Stimulated activated CD8-positive, alpha-beta memory T cell treated with anti-CD3 and anti-CD28 coated beads, Interleukin-7, amount 100 ng/mL, for 1 hour (primary cell): ENCODE measurements around the gene CHIA.

Experiments used
- DNase-seq, 2 donors: peaks; one replicate each; pipeline ENCODE4 v3.0.0-alpha.2; 2020; ENCODE audit warnings: low read depth in 2 of 2

Gene CHIA

DNA sequence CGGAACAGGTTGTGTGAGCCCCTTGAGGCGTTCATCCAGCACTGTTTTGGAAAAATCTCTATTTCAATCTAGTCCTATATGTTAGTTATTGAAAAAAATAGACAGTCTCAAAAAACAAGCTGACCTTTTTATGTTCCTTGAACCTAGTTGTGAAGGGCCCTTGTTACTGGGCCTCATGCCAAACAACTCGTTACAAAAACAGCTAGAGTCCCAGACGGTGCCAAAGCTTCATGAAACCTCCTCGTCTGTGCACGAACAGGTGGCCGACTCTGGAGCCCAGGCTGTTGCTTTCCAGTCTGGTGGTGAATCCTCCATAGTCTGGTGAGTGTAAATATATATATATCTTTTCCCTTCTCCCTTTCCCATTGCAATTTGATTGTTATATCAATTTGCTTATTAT is at the start of gene CHIA:
Gene CHIA, plus strand, starts transcription at position 222 of the 400 bp plus-strand sequence. CDS start 19,617 bp downstream, outside the sequence.
- DNase-seq = no peak

- no peak for DNase-seq
These were observed 48.9 kb upstream of the CHIA start for GRCh38 chr1:111241797-111242196.

GRCh38 chr1:111242805-111243523 is 47.7 kb upstream of the CHIA start:
- DNase-seq = no peak

DNA sequence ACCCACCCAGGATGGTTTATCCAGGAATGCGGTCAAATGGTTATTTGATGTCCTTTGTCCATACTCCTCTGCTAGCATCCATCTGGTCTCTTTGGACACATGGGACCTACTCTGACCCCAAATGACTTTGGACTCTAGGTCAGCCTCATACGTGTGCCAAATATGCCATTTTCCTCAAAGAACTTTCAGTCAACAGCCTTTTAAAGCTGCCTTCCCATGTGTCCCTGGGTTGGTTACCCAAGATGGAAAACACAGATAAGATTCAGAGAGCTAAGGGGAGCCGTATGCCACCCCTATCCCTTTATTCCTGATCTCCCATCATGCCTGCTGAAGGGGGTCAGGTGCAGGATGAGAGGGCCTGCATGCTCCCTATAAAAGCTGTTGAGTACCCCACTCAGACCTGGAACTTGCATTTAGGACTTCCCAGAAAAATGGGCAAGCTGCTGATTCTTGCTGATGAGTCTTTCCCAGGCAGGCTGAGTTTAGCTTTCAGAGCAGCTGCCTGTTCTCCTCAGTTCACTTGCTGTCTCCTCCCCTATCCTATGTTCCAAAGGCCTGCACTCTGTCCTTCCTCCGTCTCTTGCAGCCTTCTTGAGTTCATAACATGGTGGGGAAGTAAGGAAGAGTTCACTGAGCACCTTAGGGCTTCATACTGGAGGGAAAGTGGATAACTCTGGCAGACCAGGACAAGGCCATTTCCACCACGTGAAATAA is 43.4 kb upstream of the CHIA start:
- DNase-seq = no peak

DNA sequence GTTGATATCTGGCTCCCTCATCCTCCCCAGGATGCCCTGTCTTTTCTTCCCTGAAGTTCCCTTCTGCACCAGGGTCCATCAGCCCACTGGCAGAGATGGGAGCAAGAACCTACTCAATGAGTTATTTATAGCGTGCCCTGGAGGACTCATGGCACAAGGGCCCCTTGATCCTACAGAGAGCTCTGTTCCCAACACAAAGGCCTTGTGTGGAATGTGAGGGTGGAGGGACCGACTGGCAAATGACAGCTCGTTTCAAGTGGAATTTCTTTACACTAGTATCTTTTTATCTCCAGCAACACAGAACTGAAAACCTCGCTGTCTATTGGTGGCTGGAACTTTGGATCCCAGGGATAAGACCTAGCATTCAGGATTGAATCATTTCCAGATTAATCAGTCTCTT is 40.7 kb upstream of the CHIA start:
- DNase-seq = no peak

- no peak for DNase-seq
These were observed 39.1 kb upstream of the CHIA start for GRCh38 chr1:111251570-111251969.

- DNase-seq = no peak
These were observed 37.9 kb upstream of the CHIA start for GRCh38 chr1:111252786-111253185.

- DNase-seq = no peak
These were observed 36.8 kb upstream of the CHIA start for GRCh38 chr1:111253876-111254275.

DNA sequence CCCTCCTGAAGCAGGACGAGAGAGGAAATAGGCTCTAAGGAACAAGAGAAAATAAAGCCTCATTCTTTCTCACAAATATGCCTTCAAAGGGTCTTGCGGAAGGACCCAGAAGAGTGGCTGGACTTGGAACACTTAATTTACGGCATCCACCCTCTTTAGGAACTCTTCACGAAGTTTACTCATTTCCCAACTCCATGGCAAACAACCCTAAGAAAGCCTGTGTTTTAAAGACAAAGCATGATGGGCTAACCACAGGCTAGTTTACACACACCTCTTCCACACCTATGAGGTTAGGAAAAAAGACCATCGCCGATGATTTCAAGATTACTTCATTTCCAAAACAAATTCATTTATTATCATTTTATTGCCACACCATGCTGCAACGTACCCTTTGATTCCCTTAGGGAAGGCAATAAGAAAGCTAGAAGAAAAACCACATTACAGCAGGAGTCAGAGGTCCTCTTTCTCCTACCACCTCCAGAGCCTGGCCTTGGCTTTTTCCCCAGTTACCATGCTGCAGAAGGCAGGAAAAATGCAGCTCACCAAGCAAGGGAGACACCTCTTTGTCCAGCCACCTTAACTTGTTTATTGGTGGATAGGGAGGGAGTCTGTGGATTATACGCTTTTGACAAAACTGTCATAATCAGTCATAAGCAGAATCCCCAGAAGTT is 33.5 kb upstream of the CHIA start:
- DNase-seq = no peak

DNA sequence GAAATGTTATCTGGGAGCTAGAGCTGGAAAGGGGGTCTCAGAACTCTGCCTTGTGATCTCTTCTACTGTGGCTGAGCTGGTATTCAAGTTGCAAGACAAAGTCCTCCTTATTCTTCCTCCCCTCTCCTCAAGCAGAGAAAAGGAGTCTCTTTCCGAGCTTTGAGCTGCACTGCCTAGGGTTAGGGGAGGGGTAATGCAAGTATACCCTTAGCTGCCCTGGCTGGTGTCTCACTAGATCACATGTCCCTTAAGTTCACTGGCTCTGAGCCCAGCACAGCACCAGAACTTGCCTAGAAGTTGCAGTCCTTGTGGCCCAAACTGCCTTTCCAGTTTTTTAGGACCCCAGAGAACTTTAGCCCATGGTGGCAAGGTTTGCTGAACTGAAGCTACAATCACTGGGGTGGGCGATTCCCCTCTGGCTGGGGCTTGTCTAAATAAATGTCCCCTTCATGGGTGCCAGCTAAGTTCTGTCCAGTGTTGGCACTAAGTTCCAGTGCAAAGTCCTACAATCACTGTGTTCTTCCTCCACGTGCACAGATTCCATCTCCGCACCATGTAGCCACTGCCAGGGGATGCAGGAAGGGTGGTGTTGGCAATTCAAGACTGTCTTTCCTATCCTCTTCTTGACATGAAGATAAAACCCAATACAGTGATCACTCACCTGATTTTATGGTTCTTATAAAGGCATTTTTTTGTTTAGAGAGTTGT is 22.7 kb upstream of the CHIA start:
- DNase-seq = no peak

DNA sequence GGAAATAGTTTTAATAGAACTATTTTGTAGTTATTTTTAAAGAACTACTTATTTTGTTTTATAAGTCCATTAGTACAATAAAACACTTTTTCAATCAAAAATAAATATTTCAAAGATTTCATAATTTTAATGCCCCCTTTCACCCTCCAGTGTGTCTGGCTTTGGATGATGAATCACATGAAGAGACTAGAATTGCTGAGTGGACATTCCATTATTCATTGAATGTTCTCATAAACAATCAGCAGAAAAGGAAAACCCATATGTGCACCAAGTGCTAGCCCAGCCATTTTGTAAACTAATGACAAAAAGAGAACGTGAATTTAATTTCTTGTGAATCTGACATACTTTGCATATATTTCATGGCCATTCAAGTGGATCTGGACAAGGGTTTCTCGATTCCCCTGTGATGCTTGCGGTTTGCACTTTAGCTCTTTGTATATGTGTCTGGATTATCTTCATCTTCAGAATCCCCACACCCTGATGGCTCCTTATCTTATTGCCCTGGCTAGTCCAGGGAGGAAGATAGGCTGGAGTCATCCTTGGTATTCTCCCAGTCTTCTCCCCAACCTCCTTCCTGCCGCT is 20.7 kb upstream of the CHIA start:
- DNase-seq = no peak

DNA sequence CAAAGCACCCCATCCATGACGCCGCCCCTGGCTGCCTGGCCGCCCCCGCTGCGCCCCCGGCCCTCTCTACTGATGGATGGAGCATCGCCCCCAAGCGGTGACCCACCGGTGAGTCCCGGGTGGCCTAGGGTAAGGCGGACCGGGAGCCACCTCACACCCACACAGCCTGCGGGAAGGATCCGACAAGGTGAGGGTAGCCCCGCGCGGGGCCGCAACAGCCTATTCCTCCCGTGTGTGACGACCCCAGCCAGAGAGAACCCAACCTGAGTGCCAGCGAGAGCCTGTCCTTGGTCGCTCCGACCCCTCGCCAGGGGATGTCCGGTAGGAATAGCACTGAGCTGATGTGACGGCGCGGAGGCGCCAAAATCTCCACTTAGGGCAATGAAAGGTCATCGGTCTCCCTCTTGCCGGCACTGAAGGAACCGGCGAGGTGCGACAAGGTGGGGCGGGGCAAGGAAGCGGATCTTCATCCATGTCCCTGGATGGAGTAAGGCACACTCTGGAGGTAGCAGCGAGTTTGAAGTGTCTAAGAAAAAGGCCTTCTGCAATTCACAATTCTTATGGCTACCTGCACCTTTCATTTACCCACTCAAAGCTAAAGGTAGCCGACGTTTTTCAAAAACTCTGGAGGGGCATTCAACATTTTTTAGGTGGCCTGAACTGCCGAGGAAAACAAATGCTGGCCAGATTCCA is 19.7 kb upstream of the CHIA start:
- no peak for DNase-seq

GRCh38 chr1:111271464-111271801 is 19.2 kb upstream of the CHIA start:
- no peak for DNase-seq

- DNase-seq = no peak
These were observed 18.6 kb upstream of the CHIA start for GRCh38 chr1:111272081-111272480.

GRCh38 chr1:111274653-111275052 is 16.0 kb upstream of the CHIA start:
- DNase-seq = no peak

- no peak for DNase-seq
These were observed 15.6 kb upstream of the CHIA start for GRCh38 chr1:111275079-111275478.

DNA sequence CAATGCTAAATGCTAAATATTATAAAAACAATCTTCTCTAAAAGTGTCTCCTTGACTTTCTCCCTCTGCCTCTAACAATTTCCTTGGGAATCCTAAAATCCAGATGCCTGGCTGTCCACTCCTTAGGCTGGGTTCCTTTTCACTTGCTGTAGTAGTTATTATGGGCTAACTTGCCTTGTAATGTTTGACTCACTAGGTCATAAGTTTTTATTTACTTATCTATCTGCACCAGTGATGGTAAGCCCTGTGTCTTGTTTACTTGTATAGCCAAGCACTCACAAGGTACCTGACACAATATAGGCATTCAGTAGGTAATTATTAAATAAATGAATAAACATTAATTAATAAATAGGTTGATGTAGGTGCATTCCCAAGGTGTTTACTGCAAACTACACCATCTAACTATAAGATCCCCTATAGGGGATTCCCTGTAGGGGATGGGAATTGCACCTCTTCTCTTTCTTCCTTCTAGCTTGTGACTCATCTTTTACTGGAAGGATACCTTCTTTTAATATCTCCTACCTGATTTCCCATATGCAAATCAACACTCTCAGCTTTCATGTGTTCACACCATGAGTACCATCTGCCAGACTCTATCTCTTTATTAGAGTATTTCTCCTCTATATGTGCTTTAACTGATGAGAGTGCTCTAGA is 14.7 kb upstream of the CHIA start:
- DNase-seq = no peak

DNA sequence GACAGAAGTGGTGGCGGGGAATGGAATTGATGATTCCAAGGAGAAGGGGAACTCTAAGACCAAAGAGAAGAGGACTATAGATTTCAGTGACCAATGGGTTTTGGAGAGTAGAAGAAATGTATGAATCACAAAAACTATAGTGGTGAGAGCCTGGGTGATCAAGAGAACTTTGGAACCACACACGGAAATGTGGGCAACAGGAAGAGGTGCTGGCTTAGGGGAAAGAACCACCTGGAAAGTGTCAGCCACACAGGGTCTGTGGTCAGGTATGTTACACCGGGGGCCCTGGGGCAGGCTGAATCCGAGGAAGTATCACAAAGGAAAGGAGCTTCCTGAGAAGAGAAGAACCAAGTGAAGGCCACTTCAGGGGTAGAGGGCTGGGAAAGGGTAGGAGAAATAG is 11.5 kb upstream of the CHIA start:
- DNase-seq = no peak

DNA sequence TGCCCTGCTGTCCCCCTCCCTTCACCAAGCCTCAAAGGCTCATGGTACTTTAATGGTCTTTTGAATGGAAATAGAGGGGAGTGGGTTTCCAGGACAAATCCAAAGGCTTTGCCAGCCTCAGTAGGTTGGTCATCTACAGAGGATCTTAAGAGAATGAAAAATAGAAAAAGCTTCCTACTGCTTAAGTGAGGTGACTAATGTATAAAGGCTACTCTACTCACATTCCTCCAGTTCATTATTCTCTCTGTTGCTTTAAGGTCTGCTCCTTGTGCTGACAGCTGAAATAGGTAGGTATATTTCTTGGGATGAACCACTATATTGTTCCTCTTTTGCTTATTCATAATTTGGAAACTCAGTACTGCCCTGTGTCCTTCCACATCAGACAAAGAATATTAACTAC is 10.4 kb upstream of the CHIA start:
- no peak for DNase-seq

DNA sequence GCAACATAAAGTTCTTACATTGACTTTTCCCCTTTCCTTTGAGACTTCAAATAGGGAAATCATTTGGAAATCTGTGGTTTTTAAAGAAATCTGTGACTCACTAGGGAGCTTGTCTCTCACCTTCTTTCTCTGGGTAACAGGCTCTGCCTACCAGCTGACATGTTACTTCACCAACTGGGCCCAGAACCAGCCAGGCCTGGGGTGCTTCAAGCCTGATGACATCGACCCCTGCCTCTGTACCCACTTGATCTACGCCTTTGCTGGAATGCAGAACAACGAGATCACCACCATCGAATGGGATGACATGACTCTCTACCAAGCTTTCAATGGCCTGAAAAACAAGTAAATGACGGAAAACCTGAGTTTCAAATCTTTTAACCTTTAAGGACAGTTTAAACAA is 9.2 kb upstream of the CHIA start:
- DNase-seq = no peak

DNA sequence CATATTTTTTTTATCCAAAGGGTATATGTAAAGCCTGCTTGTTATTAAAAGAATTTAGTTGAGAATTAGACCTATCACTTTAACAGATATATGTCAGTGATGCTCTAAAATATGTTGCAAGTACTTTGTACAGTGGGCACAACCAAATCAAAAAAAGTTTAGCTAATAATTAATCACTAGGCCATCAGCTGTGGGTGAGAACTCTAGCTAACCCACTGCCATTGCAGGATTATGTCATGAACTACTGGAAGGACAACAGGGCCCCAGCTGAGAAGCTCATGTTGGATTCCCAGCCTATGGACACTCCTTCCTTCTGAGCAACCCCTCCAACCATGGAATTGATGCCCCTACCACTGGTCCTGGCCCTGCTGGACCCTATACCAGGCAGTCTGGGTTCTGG is 6.8 kb upstream of the CHIA start:
- no peak for DNase-seq
